ENCODE data around the gene HSPA12B. TPM values are rescaled to one million over a fixed set of nuclear protein-coding genes. Genes with fewer than 3 reads are reported as not detected.

Gene HSPA12B
- total and polyA plus RNA-seq, 8 donors: 0.55 to 6.0 (median 1.7) TPM

GRCh38 chr20:3764659-3765058, 32.2 kb downstream of the HSPA12B start:
- no peak for TF ChIP-seq CTCF (IDR thresholded peaks at IDR 0.05)
- FAIRE-seq (no peak), DNase-seq (peak in 1 of 6 donors; percentile 46), ATAC-seq (no peak)
- no peaks in the 10 kb centered on the region for H3K27me3 ChIP-seq
- H3K36me3 ChIP-seq: no peaks in the 10 kb centered on the region
- no peaks in the 10 kb centered on the region for H3K9me3 ChIP-seq
- H3K4me3 ChIP-seq: no peak overlapping the region
- intact Hi-C loops (cut with DNase I): no loop called here
- H3K4me1 ChIP-seq: peaks cover 0 to 10% (median 8%) of the 10 kb centered on the region in 3 donors
- H3K27ac ChIP-seq: no peak overlapping the region
- 90 to 96% methylated on average over 3 of the region's 3 CpGs for WGBS, 2 donors

- intact Hi-C loops (cut with DNase I): no loop called here
- no peaks in the 10 kb centered on the region for H3K9me3 ChIP-seq
- no peak for ATAC-seq
- 75 to 85% methylated on average over 3 of the region's 3 CpGs for WGBS, 2 donors
- H3K27ac ChIP-seq: no peak overlapping the region
- TF ChIP-seq CTCF (IDR thresholded peaks at IDR 0.05): no peak
- H3K36me3 ChIP-seq: no peaks in the 10 kb centered on the region
- DNase-seq: peak in 1 of 6 donors; percentile 35
- H3K4me3 ChIP-seq: no peak overlapping the region
- peaks cover 0 to 10% (median 8%) of the 10 kb centered on the region in 3 donors for H3K4me1 ChIP-seq
- no peak for FAIRE-seq
- H3K27me3 ChIP-seq: no peaks in the 10 kb centered on the region
Measured at GRCh38 chr20:3765171-3765882, 32.8 kb downstream of the HSPA12B start.

DNA sequence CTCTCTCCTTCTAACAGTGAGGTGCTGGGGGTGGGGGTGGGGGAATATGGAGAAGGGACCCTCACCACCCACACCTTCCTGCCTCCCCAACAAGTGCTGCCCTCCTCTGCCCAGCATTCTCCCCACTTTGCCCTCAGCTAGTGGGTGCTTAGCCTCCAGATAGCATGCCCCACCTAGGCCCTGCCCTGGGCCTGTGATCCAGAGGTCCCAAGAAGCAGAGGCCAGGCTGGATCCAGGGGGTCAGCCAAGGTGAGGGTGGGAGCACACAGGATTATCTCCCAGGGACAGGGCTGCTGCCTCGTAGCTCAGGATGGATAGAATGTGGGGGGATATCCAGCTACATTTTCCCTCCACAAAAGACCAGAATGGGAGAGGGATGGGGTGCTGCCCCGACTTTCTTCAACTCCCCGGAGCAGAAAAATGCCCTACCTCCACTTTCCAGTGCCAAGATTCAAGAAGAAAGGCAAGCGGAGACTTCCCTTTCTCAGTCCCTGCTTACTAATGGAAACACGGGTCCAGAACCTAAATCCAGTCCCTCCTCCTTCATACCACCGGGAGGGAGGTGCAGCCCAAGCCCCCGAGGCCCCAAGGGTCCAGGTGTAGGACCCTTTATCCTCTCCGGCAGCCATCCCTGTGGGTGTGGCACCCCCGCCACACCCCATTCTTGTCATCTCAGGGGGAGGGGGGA, 34.1 kb downstream of the HSPA12B start:
- DNase-seq (peak in 1 of 6 donors; percentile 58), ATAC-seq (no peak), FAIRE-seq (no peak)
- Histone ChIP-seq H3K27me3 (no peaks in the 10 kb centered on the region), H3K4me3 (peak overlapping the region in 3 of 4 donors; percentile 59 to 77 (median 59)), H3K36me3 (no peaks in the 10 kb centered on the region), H3K9me3 (no peaks in the 10 kb centered on the region), H3K4me1 (peaks cover 0 to 10% (median 8%) of the 10 kb centered on the region in 3 donors), H3K27ac (no peak overlapping the region)
- 46 to 47% methylated on average over 9 of the region's 9 CpGs for whole genome bisulfite sequencing, 2 donors
- intact Hi-C loops (cut with DNase I): no loop called here
- no peak for TF ChIP-seq CTCF (IDR thresholded peaks at IDR 0.05)

DNA sequence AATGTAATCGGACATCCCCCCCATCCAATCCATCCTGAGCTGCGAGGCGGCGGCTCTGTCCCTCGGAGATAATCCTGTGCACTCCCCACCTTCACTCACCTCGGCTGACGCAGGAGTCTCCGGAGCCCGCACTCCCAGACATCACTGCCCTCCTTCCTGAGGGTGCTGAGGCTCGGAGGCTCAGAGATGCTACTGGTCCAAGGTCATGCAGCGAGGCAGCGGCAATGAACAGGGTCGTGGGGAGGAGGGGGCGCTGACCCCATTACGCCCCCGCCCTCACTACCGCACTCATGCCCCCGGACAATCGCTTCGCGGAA, 34.6 kb downstream of the HSPA12B start:
- ATAC-seq (no peak), FAIRE-seq (no peak), DNase-seq (peak in 1 of 6 donors; percentile 75)
- intact Hi-C loops (cut with DNase I): no loop called here
- TF ChIP-seq CTCF (IDR thresholded peaks at IDR 0.05): no peak
- Histone ChIP-seq H3K27ac (no peak overlapping the region), H3K27me3 (no peaks in the 10 kb centered on the region), H3K9me3 (no peaks in the 10 kb centered on the region), H3K36me3 (no peaks in the 10 kb centered on the region), H3K4me3 (peak overlapping the region; percentile 48 to 77 (median 59)), H3K4me1 (peaks cover 0 to 10% (median 8%) of the 10 kb centered on the region in 3 donors)
- WGBS, 2 donors: 5 to 6% methylated on average over 17 to 21 of the region's 21 CpGs

Data from pancreas (tissue), 10 donors.